ENCODE data around the gene SLC22A15. TPM values are rescaled to one million over a fixed set of nuclear protein-coding genes. Genes with fewer than 3 reads are reported as not detected.

Gene SLC22A15
- polyA plus RNA-seq, 1 donor from 2014 or later: 3.1 TPM

GRCh38 chr1:116099379-116099778 lies 123.1 kb downstream of the SLC22A15 start:
- TF ChIP-seq MXI1 (conservative IDR thresholded peaks at IDR 0.05; ENCODE audit: poor library complexity, severe bottlenecking) (no peak), POLR2AphosphoS5 (IDR thresholded peaks at IDR 0.05) (no peak), SMC3 (conservative IDR thresholded peaks at IDR 0.05; ENCODE audit: poor library complexity) (no peak), TAF1 (IDR thresholded peaks at IDR 0.05; ENCODE audit: low read depth) (no peak), RAD21 (conservative IDR thresholded peaks at IDR 0.05) (no peak), EZH2 (IDR thresholded peaks at IDR 0.05; ENCODE audit: borderline replicate concordance, insufficient read depth, low read length, poor library complexity, severe bottlenecking) (no peak), EP300 (conservative IDR thresholded peaks at IDR 0.05; ENCODE audit: poor library complexity, severe bottlenecking) (no peak), CTCF (IDR thresholded peaks at IDR 0.05; ENCODE audit: poor library complexity, severe bottlenecking) (no peak)
- TF ChIP-seq, protein P1, sequence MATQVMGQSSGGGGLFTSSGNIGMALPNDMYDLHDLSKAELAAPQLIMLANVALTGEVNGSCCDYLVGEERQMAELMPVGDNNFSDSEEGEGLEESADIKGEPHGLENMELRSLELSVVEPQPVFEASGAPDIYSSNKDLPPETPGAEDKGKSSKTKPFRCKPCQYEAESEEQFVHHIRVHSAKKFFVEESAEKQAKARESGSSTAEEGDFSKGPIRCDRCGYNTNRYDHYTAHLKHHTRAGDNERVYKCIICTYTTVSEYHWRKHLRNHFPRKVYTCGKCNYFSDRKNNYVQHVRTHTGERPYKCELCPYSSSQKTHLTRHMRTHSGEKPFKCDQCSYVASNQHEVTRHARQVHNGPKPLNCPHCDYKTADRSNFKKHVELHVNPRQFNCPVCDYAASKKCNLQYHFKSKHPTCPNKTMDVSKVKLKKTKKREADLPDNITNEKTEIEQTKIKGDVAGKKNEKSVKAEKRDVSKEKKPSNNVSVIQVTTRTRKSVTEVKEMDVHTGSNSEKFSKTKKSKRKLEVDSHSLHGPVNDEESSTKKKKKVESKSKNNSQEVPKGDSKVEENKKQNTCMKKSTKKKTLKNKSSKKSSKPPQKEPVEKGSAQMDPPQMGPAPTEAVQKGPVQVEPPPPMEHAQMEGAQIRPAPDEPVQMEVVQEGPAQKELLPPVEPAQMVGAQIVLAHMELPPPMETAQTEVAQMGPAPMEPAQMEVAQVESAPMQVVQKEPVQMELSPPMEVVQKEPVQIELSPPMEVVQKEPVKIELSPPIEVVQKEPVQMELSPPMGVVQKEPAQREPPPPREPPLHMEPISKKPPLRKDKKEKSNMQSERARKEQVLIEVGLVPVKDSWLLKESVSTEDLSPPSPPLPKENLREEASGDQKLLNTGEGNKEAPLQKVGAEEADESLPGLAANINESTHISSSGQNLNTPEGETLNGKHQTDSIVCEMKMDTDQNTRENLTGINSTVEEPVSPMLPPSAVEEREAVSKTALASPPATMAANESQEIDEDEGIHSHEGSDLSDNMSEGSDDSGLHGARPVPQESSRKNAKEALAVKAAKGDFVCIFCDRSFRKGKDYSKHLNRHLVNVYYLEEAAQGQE (IDR thresholded peaks at IDR 0.05; ENCODE audit: borderline replicate concordance): no peak
- no peak overlapping the region for H3K4me3 ChIP-seq (ENCODE audit: low read length)
- H3K27me3 ChIP-seq (ENCODE audit: insufficient read depth, low read depth, low read length): no peaks in the 10 kb centered on the region
- H3F3A ChIP-seq (ENCODE audit: insufficient read depth, low read length, poor library complexity, severe bottlenecking): no peaks in the 10 kb centered on the region
- no peaks in the 10 kb centered on the region for H4K20me1 ChIP-seq (ENCODE audit: insufficient read depth)
- H3K9me2 ChIP-seq (ENCODE audit: insufficient read depth, low read length): no peaks in the 10 kb centered on the region
- H3K27ac ChIP-seq (ENCODE audit: low read length): peak overlapping the region; percentile 19
- H3K4me2 ChIP-seq (ENCODE audit: low read length): no peak overlapping the region
- no peaks in the 10 kb centered on the region for H3K9me3 ChIP-seq (ENCODE audit: low read length)
- no peaks in the 10 kb centered on the region for H3K36me3 ChIP-seq (ENCODE audit: insufficient read depth, low read length)
- no peaks in the 10 kb centered on the region for H3K79me2 ChIP-seq (replicated peaks; ENCODE audit: insufficient read depth, low read length)
- no peak overlapping the region for H2AFZ ChIP-seq (ENCODE audit: low read depth, low read length)
- H3K9ac ChIP-seq (ENCODE audit: low read length): no peak overlapping the region

DNA sequence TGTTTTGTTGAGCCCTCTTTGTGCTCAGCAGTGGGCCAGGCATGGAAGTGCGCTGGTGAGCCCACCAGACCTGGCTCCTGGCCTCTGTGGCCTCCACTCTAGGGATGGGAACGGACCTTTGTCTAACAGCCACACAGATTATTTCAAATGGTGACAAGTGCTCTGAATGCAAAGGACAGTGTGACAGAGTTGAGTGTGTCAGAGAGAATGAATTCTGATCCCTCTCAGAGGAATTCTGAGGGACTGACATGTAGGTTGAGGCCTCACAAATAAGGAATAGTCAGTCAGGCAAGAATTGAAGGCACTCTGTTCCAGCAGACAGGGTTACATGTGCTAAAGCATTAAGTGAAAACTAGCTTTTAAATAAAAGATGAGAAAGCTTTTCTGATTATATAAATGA lies 123.6 kb downstream of the SLC22A15 start:
- Histone ChIP-seq H2AFZ (ENCODE audit: low read depth, low read length) (no peak overlapping the region), H3K36me3 (ENCODE audit: insufficient read depth, low read length) (no peaks in the 10 kb centered on the region), H4K20me1 (ENCODE audit: insufficient read depth) (no peaks in the 10 kb centered on the region), H3F3A (ENCODE audit: insufficient read depth, low read length, poor library complexity, severe bottlenecking) (no peaks in the 10 kb centered on the region), H3K27me3 (ENCODE audit: insufficient read depth, low read depth, low read length) (no peaks in the 10 kb centered on the region), H3K9me2 (ENCODE audit: insufficient read depth, low read length) (no peaks in the 10 kb centered on the region), H3K9ac (ENCODE audit: low read length) (no peak overlapping the region), H3K9me3 (ENCODE audit: low read length) (no peaks in the 10 kb centered on the region), H3K79me2 (replicated peaks; ENCODE audit: insufficient read depth, low read length) (no peaks in the 10 kb centered on the region), H3K27ac (ENCODE audit: low read length) (peak overlapping the region; percentile 19), H3K4me2 (ENCODE audit: low read length) (no peak overlapping the region), H3K4me3 (ENCODE audit: low read length) (no peak overlapping the region)
- peak; percentile 72 for TF ChIP-seq EP300 (conservative IDR thresholded peaks at IDR 0.05; ENCODE audit: poor library complexity, severe bottlenecking)
- TF ChIP-seq MXI1 (conservative IDR thresholded peaks at IDR 0.05; ENCODE audit: poor library complexity, severe bottlenecking): no peak
- TF ChIP-seq POLR2AphosphoS5 (IDR thresholded peaks at IDR 0.05): no peak
- no peak for TF ChIP-seq EZH2 (IDR thresholded peaks at IDR 0.05; ENCODE audit: borderline replicate concordance, insufficient read depth, low read length, poor library complexity, severe bottlenecking)
- TF ChIP-seq TAF1 (IDR thresholded peaks at IDR 0.05; ENCODE audit: low read depth): no peak
- TF ChIP-seq RAD21 (conservative IDR thresholded peaks at IDR 0.05): no peak
- TF ChIP-seq CTCF (IDR thresholded peaks at IDR 0.05; ENCODE audit: poor library complexity, severe bottlenecking): no peak
